ENCODE results near the gene PEAK1. TPM values are rescaled to one million over a fixed set of nuclear protein-coding genes. Genes with fewer than 3 reads are reported as not detected.

PEAK1 gene
- total and polyA plus RNA-seq, 10 of the 15 experiments (the other 5 are each of a cell fraction or from before 2014, with no cell fraction given), result 0.62 to 24.2 (median 11.2) TPM

GRCh38 chr15:77179541-77179998 is 240.3 kb downstream of the PEAK1 start (continued):
- no peak for TF ChIP-seq ZNF687 (IDR thresholded peaks at IDR 0.05)
- peak; percentile 67 for TF ChIP-seq IKZF1 (conservative IDR thresholded peaks at IDR 0.05)
- no peak for TF ChIP-seq BCLAF1 (IDR thresholded peaks at IDR 0.05)
- peak; percentile 39; the same call in 1 of the 2 replicates for TF ChIP-seq SMC3 (IDR thresholded peaks at IDR 0.05; ENCODE audit: borderline replicate concordance, low read length)
- 0 out of 2 replicates have a peak, but pooled peaks have one; percentile 27 for TF ChIP-seq CBFB (IDR thresholded peaks at IDR 0.05; ENCODE audit: low read depth)
- no peak for TF ChIP-seq MYB (IDR thresholded peaks at IDR 0.05; ENCODE audit: borderline replicate concordance, low read depth, low read length)
- TF ChIP-seq ZNF207 (IDR thresholded peaks at IDR 0.05; ENCODE audit: borderline replicate concordance), result no peak
- peak; percentile 45; the same call in 1 of the 2 replicates for TF ChIP-seq DPF2 (IDR thresholded peaks at IDR 0.05)
- TF ChIP-seq MEF2B (IDR thresholded peaks at IDR 0.05; ENCODE audit: partially characterized antibody, poor library complexity, severe bottlenecking), result peak; percentile 55
- TF ChIP-seq ZNF24 (IDR thresholded peaks at IDR 0.05), result peak; percentile 75
- peak; percentile 80 for TF ChIP-seq NR2F1 (conservative IDR thresholded peaks at IDR 0.05)
- TF ChIP-seq SMAD5 (IDR thresholded peaks at IDR 0.05; ENCODE audit: low read depth), result no peak
- TF ChIP-seq BHLHE40 (IDR thresholded peaks at IDR 0.05; ENCODE audit: borderline replicate concordance in 1 of 2, low read depth in 2 of 2, low read length in 1 of 2), result peak in 1 of 2 experiments; percentile 19; a peak in 1 of 4 replicates
- TF ChIP-seq BCL11A (IDR thresholded peaks at IDR 0.05; ENCODE audit: low read depth, low read length), result peak; percentile 45; the same call in 1 of the 2 replicates
- 0 out of 2 replicates have a peak, but pooled peaks have one; percentile 14 for TF ChIP-seq CREM (IDR thresholded peaks at IDR 0.05; ENCODE audit: low read depth)
- peak; percentile 53; the same call in 1 of the 2 replicates for TF ChIP-seq ATF7 (IDR thresholded peaks at IDR 0.05; ENCODE audit: low read depth)
- TF ChIP-seq ZNF384 (IDR thresholded peaks at IDR 0.05; ENCODE audit: borderline replicate concordance, low read depth, low read length), result no peak
- TF ChIP-seq PAX5 (IDR thresholded peaks at IDR 0.05; ENCODE audit: borderline replicate concordance, low read depth, low read length), result peak; percentile 60; the same call in 1 of the 2 replicates
- TF ChIP-seq MTA2 (IDR thresholded peaks at IDR 0.05; ENCODE audit: low read depth), result peak; percentile 69; the same call in 1 of the 2 replicates
- TF ChIP-seq TBL1XR1 (IDR thresholded peaks at IDR 0.05; ENCODE audit: low read depth, low read length), result peak; percentile 69; the same call in 1 of the 2 replicates
- peak; percentile 95 for TF ChIP-seq SKIL (IDR thresholded peaks at IDR 0.05; ENCODE audit: low read depth, poor library complexity, severe bottlenecking)
- peak; percentile 85 for TF ChIP-seq RUNX3 (IDR thresholded peaks at IDR 0.05; ENCODE audit: low read length)

Data from GM12878 (cell line).